Thoracic aorta (tissue), 2 donors: ENCODE data around the gene PIK3C2G. TPM values are rescaled to one million over a fixed set of nuclear protein-coding genes. Genes with fewer than 3 reads are reported as not detected.

Source experiments
- ATAC-seq: fragments of 150-250 bp; one replicate; pipeline ENCODE4 v1.8.0; 2017; ENCODE audit warnings: low read depth; ENCODE audit not compliant: insufficient number of reproducible peaks, low FRiP score
- DNase-seq: peaks from one replicate; pipeline ENCODE4 v3.0.0-alpha.2; 2020; ENCODE audit warnings: low spot score
- H3K27ac ChIP-seq, 2 donors: fragments of 200-600 bp; sonication (generic); 1 replicate in 1 of 2; 2 replicates in 1 of 2; pipeline ENCODE4 v1.5.1; 2016; ENCODE audit warnings: mild to moderate bottlenecking in 2 of 2, moderate library complexity in 2 of 2
- H3K27me3 ChIP-seq: fragments of 200-600 bp; sonication (generic); replicated peaks from 2 replicates; pipeline ENCODE4 v1.6.0; 2016; ENCODE audit warnings: mild to moderate bottlenecking; ENCODE audit not compliant: insufficient read depth
- H3K36me3 ChIP-seq: fragments of 200-600 bp; sonication (generic); one replicate; pipeline ENCODE4 v1.5.1; 2016
- H3K4me1 ChIP-seq, 2 donors: fragments of 200-600 bp; sonication (generic); 1 replicate in 1 of 2; 2 replicates in 1 of 2; pipeline versions ENCODE4 v1.5.1 to v1.6.0; 2016; ENCODE audit warnings: low read depth in 2 of 2, mild to moderate bottlenecking in 1 of 2; ENCODE audit not compliant: control insufficient read depth in 1 of 2
- H3K4me3 ChIP-seq: fragments of 200-600 bp; sonication (generic); 2 replicates; pipeline ENCODE4 v1.5.1; 2016; ENCODE audit warnings: mild to moderate bottlenecking
- H3K9me3 ChIP-seq: fragments of 200-600 bp; sonication (generic); 2 replicates; pipeline ENCODE4 v1.5.1; 2016
- total RNA-seq, 2 donors: library from RNA; depleted of rRNA; stranded (reverse); fragments of >200 nt; gene quantifications; one replicate each; pipeline versions ENCODE4 v1.1.0 to v1.2.3, GENCODE V29; 2016
- TF ChIP-seq, protein P1 (sequence below): fragments of 200-600 bp; sonication (generic); IDR thresholded peaks from one replicate; pipeline ENCODE4 v1.5.1; 2019; ENCODE audit warnings: antibody characterized with exemption

The PIK3C2G gene
- total RNA-seq, 2 donors from 2014 or later, result not detected

DNA sequence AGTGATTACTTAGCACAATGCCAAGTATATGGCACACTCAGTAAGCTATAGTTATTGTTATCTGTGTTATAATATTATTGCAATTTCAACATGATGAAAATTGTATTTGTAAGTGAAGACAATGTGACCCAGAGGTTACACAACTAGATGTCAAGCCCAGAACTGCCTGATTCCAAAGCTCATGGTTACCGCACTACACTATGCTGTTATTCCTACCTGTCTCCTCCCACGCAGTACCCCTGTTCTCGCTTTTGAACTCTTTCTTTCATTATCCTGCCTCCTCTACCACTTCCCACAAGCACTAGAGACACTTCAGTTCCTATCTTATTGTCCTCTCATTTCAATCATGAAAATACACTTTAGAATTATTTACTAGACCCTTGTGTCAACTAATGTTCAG is 383.2 kb downstream of the PIK3C2G start:
- ATAC-seq (no peak), DNase-seq (no peak)
- TF ChIP-seq, protein P1, sequence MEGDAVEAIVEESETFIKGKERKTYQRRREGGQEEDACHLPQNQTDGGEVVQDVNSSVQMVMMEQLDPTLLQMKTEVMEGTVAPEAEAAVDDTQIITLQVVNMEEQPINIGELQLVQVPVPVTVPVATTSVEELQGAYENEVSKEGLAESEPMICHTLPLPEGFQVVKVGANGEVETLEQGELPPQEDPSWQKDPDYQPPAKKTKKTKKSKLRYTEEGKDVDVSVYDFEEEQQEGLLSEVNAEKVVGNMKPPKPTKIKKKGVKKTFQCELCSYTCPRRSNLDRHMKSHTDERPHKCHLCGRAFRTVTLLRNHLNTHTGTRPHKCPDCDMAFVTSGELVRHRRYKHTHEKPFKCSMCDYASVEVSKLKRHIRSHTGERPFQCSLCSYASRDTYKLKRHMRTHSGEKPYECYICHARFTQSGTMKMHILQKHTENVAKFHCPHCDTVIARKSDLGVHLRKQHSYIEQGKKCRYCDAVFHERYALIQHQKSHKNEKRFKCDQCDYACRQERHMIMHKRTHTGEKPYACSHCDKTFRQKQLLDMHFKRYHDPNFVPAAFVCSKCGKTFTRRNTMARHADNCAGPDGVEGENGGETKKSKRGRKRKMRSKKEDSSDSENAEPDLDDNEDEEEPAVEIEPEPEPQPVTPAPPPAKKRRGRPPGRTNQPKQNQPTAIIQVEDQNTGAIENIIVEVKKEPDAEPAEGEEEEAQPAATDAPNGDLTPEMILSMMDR, result no peak
- Histone ChIP-seq H3K4me1 (no peaks in the 10 kb centered on the region), H3K9me3 (no peaks in the 10 kb centered on the region), H3K36me3 (no peaks in the 10 kb centered on the region), H3K4me3 (no peak overlapping the region), H3K27me3 (no peaks in the 10 kb centered on the region), H3K27ac (no peak overlapping the region)

DNA sequence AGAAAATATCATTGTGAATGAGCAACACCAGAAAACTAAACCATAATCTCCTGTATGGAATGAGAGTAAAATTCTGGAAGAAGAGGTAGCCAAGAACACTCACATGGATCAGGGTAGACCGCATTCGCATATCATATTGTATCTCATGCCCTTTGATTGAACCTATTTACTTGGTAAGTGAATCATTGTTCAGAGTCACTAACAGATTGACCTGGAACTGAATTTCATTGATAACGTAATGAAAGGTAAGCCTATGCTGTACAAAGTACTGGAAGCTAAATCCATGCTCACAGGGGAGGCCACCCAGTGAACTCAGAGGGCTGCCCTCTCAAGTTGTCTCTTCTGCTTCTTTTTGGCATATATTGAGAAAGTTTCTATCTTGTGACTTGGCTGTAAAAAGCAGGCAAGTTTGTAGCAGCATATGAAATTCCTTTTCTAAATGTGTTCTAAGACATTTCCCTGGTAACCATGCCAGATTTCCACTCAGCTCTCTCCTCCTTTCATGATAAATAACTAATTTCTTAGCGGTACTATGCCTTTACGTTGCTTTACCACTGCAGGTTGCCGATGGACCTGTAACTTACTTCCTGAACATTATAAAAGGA is 385.1 kb downstream of the PIK3C2G start:
- ATAC-seq (no peak), DNase-seq (no peak)
- no peaks in the 10 kb centered on the region for H3K27me3 ChIP-seq
- TF ChIP-seq, protein P1, result no peak
- no peaks in the 10 kb centered on the region for H3K9me3 ChIP-seq
- no peaks in the 10 kb centered on the region for H3K36me3 ChIP-seq
- no peak overlapping the region for H3K27ac ChIP-seq
- H3K4me3 ChIP-seq, result no peak overlapping the region
- H3K4me1 ChIP-seq, result no peaks in the 10 kb centered on the region

DNA sequence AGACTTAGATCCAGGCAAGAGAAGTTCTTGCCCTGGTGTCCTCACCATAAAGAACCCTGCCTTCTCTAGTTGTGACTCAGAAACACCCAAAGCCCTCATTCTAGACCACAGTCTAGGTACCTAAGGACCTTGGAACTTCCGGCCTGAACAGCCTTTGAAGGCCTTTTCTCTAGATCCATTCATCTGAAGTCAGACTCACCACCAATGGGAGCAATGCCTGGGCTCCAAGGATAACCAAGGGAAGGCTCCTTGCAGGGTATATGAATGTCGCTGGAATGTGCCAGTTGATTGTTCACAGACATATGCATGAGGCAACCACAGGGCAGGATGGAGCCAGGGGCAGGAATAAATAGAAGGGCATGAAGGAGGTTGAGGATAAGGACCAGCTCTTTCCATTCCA is 390.2 kb downstream of the PIK3C2G start:
- no peak overlapping the region for H3K4me3 ChIP-seq
- no peak overlapping the region for H3K27ac ChIP-seq
- DNase-seq (no peak), ATAC-seq (no peak)
- TF ChIP-seq, protein P1, result no peak
- no peaks in the 10 kb centered on the region for H3K36me3 ChIP-seq
- no peaks in the 10 kb centered on the region for H3K9me3 ChIP-seq
- H3K27me3 ChIP-seq, result no peaks in the 10 kb centered on the region
- no peaks in the 10 kb centered on the region for H3K4me1 ChIP-seq

DNA sequence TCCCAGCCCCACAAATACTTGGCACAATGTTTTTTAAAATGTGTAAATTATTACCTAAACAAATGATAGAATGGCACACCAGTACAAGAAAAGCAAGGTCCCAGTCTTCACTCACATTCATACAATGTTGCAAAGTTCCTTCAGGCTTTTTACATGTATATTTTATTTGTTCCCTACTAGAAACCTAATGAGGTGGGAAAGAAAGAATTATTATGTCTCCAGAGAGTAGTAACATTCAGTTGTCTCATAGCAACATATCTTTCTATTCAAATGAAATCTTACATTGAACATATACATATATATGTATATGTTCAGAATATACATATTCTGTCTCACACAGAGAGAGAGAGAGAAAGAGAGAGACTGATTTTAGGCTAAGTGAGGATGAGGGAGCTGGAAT is 391.3 kb downstream of the PIK3C2G start:
- DNase-seq (no peak), ATAC-seq (no peak)
- Histone ChIP-seq H3K9me3 (no peaks in the 10 kb centered on the region), H3K27me3 (no peaks in the 10 kb centered on the region), H3K27ac (no peak overlapping the region), H3K4me3 (no peak overlapping the region), H3K4me1 (no peaks in the 10 kb centered on the region), H3K36me3 (no peaks in the 10 kb centered on the region)
- TF ChIP-seq, protein P1, result no peak

DNA sequence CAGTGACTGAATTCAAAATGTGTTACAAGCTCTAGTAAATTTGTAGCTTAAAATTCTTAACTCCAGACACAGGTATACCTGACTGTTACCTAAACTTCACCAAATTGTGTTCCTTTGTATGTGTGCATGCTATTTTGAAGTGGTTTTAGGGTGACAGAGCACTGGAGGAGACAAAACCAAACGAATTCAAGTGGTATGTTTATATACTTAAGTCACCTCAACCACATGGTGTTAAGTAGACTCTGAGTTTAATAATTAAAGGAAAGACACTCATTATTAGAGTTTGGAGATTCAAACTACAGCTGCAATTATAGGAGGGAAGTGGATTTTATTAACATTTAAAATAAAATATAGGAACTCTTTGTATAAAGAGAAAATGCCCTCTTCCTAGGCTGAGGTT is 392.1 kb downstream of the PIK3C2G start:
- TF ChIP-seq, protein P1, result no peak
- H3K4me1 ChIP-seq, result no peaks in the 10 kb centered on the region
- no peak overlapping the region for H3K4me3 ChIP-seq
- DNase-seq (no peak), ATAC-seq (no peak)
- no peaks in the 10 kb centered on the region for H3K9me3 ChIP-seq
- no peaks in the 10 kb centered on the region for H3K36me3 ChIP-seq
- no peaks in the 10 kb centered on the region for H3K27me3 ChIP-seq
- no peak overlapping the region for H3K27ac ChIP-seq
